Liver (tissue), 9 donors: ENCODE data around the gene ZNF79. TPM values are rescaled to one million over a fixed set of nuclear protein-coding genes. Genes with fewer than 3 reads are reported as not detected.

Experiments used
- DNase-seq: peaks from one replicate; pipeline ENCODE4 v3.0.0-alpha.2; 2017; ENCODE audit warnings: low spot score
- H3K27ac ChIP-seq, 2 donors: one replicate each; pipeline ENCODE4 v1.7.0; 2013; ENCODE audit warnings: inconsistent platforms in 2 of 2, low read length in 2 of 2, control low read depth in 1 of 2, low read depth in 1 of 2, mild to moderate bottlenecking in 1 of 2
- H3K27me3 ChIP-seq, 4 donors: one replicate each; pipeline versions ENCODE4 v1.6.1 to v1.7.0; 2013; ENCODE audit warnings: low read length in 3 of 4, inconsistent platforms in 1 of 4, mild to moderate bottlenecking in 1 of 4, moderate library complexity in 1 of 4; ENCODE audit not compliant: control insufficient read depth in 4 of 4, insufficient read depth in 4 of 4
- H3K36me3 ChIP-seq, 4 donors: one replicate each; pipeline versions ENCODE4 v1.6.1 to v1.7.0; 2013; ENCODE audit warnings: low read length in 3 of 4, mild to moderate bottlenecking in 3 of 4, low read depth in 1 of 4, moderate library complexity in 1 of 4; ENCODE audit not compliant: control insufficient read depth in 4 of 4, insufficient read depth in 3 of 4
- H3K4me1 ChIP-seq, 4 donors: one replicate each; pipeline versions ENCODE4 v1.6.1 to v1.7.0; 2013; ENCODE audit warnings: low read length in 3 of 4, mild to moderate bottlenecking in 3 of 4, moderate library complexity in 1 of 4; ENCODE audit not compliant: control insufficient read depth in 4 of 4, insufficient read depth in 4 of 4
- H3K4me3 ChIP-seq, 3 donors: one replicate each; pipeline versions ENCODE4 v1.6.1 to v1.7.0; 2013; ENCODE audit warnings: low read length in 3 of 3, control low read depth in 1 of 3, low read depth in 1 of 3, mild to moderate bottlenecking in 1 of 3
- H3K9ac ChIP-seq, 2 donors: one replicate each; pipeline ENCODE4 v1.7.0; 2013; ENCODE audit warnings: low read length in 2 of 2, mild to moderate bottlenecking in 2 of 2, moderate library complexity in 2 of 2, control low read depth in 1 of 2, low read depth in 1 of 2
- H3K9me3 ChIP-seq, 4 donors: one replicate each; pipeline versions ENCODE4 v1.6.1 to v1.7.0; 2013; ENCODE audit warnings: low read length in 3 of 4; ENCODE audit not compliant: control insufficient read depth in 4 of 4
- ATF3 ChIP-seq: IDR thresholded peaks from 2 replicates; pipeline ENCODE4 v1.6.1; 2016; ENCODE audit warnings: antibody characterized with exemption
- EGR1 ChIP-seq, 2 donors: IDR thresholded peaks; 2 replicates each; pipeline ENCODE4 v1.6.1; 2016 to 2018; ENCODE audit warnings: antibody characterized with exemption in 2 of 2, low read depth in 2 of 2
- FOXA1 ChIP-seq: IDR thresholded peaks from 2 replicates; pipeline ENCODE4 v1.6.1; 2016; ENCODE audit warnings: antibody characterized with exemption
- FOXA2 ChIP-seq: IDR thresholded peaks from 2 replicates; pipeline ENCODE4 v1.6.1; 2016; ENCODE audit warnings: antibody characterized with exemption
- GABPA ChIP-seq, 2 donors: IDR thresholded peaks in 1 of 2; conservative IDR thresholded peaks in 1 of 2; 2 replicates each; pipeline ENCODE4 v1.6.1; 2016; ENCODE audit warnings: antibody characterized with exemption in 2 of 2, mild to moderate bottlenecking in 1 of 2, moderate library complexity in 1 of 2
- HNF4A ChIP-seq, 2 donors: conservative IDR thresholded peaks; 2 replicates each; pipeline ENCODE4 v1.6.1; 2016; ENCODE audit warnings: antibody characterized with exemption in 2 of 2, mild to moderate bottlenecking in 2 of 2
- HNF4G ChIP-seq: IDR thresholded peaks from 2 replicates; pipeline ENCODE4 v1.6.1; 2016; ENCODE audit warnings: antibody characterized with exemption
- JUND ChIP-seq, 2 donors: IDR thresholded peaks; 2 replicates each; pipeline ENCODE4 v1.6.1; 2016; ENCODE audit warnings: antibody characterized with exemption in 2 of 2
- NR2F2 ChIP-seq: IDR thresholded peaks from 2 replicates; pipeline ENCODE4 v1.6.1; 2016; ENCODE audit warnings: antibody characterized with exemption
- RAD21 ChIP-seq, 2 donors: IDR thresholded peaks; 2 replicates each; pipeline ENCODE4 v1.6.1; 2016; ENCODE audit warnings: antibody characterized with exemption in 2 of 2, mild to moderate bottlenecking in 2 of 2
- REST ChIP-seq: IDR thresholded peaks from 2 replicates; pipeline ENCODE4 v1.6.1; 2016; ENCODE audit warnings: antibody characterized with exemption, mild to moderate bottlenecking
- RXRA ChIP-seq, 2 donors: IDR thresholded peaks; 2 replicates each; pipeline ENCODE4 v1.6.1; 2017 to 2018; ENCODE audit warnings: antibody characterized with exemption in 2 of 2, mild to moderate bottlenecking in 1 of 2
- SP1 ChIP-seq: IDR thresholded peaks from 2 replicates; pipeline ENCODE4 v1.6.1; 2018; ENCODE audit warnings: antibody characterized with exemption, mild to moderate bottlenecking
- TAF1 ChIP-seq: conservative IDR thresholded peaks from 2 replicates; pipeline ENCODE4 v1.6.1; 2016; ENCODE audit warnings: antibody characterized with exemption, mild to moderate bottlenecking
- YY1 ChIP-seq: IDR thresholded peaks from 2 replicates; pipeline ENCODE4 v1.6.1; 2016; ENCODE audit warnings: antibody characterized with exemption, mild to moderate bottlenecking
- WGBS: extraction: QIAGEN DNeasy Blood & Tissue Kit; methylation state at CpG from one replicate; pipeline ENCODE4 v1.1.7; 2013; 5-methylcytosine and 5-hydroxymethylcytosine counted together
- polyA plus RNA-seq, 2 donors: library from polyadenylated mRNA; stranded (reverse) in 1 of 2; unstranded in 1 of 2; fragments of 200-250 nt in 1 of 2; fragments of >200 nt in 1 of 2; fragmentation: Nextera tagmentation in 1 of 2; extraction: Ambion mirVana in 1 of 2; gene quantifications; one replicate each; pipeline versions ENCODE4 v1.2.1 to v1.2.3, GENCODE V29; 2013 to 2015
- total RNA-seq, 2 donors: library from RNA; depleted of rRNA; stranded (reverse); fragments of >200 nt; gene quantifications; one replicate each; pipeline ENCODE4 v1.2.3, GENCODE V29; 2014
- TF ChIP-seq, protein P1 (sequence below): fragments of 150-350 bp; IDR thresholded peaks from 2 replicates; pipeline ENCODE4 v1.5.1; 2017; ENCODE audit warnings: improper control_type of control experiment, low read depth, low read length; ENCODE audit not compliant: missing input control
- TF ChIP-seq, protein P2 (sequence below): IDR thresholded peaks from 2 replicates; pipeline ENCODE4 v1.6.1; 2016; ENCODE audit warnings: antibody characterized with exemption
- TF ChIP-seq, protein P3 (sequence below): IDR thresholded peaks from 2 replicates; pipeline ENCODE4 v1.6.1; 2016; ENCODE audit warnings: antibody characterized with exemption
- donor health status: healthy.
- donor health status: healthy.
- donor health status: healthy.
- donor health status: healthy.
- donor health status: healthy.

Gene ZNF79
- total RNA-seq (1 to 10 TPM; 6.2 to 6.9 TPM), polyA plus RNA-seq (1 to 10 TPM; 2.2 TPM)

DNA sequence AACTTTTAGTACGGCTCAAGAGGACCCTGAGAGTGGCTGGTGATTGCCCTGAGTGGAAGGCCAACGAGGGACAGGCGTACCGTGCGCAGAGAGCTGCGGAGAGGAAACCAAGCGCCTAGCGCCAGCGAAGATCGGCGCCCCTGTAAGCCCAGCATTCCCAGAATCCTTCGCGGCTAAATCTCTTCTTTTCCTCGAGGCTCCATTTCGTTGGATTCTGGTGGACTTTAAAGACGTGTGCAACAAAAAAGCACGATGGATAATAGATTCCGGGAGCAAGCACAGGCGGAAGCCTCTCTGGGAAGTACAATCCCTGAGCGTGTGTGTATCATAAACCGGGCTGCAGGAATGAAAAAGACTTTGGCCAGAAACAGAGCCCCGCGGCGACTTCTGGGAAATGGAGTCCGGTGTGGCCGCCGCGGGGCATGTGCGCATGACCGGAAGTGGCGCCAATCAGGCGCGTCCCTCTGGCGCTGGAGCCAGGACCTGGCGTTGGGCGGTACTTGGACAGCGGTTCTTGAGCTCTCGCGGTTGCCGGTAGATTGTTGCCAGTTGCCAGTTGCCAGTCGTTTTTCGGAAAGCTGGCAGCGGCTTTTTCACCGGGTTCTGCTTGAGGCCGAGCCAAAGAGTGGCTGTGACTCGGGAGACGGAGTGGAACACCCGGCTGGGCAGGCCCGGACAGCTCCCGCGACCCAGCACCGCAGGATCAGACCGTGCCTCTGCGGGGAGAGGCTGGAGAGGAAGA lies at the start of gene ZNF79:
TSS of gene ZNF79 (plus strand) at position 449 of the 742 bp plus-strand sequence. CDS start 406 bp downstream, outside the sequence.
- Histone ChIP-seq H3K9ac (peak within 1 kb of the TSS; percentile 88 to 98), H3K9me3 (no peaks in the 10 kb centered on the region), H3K27me3 (no peaks in the 10 kb centered on the region), H3K4me3 (peak within 1 kb of the TSS; percentile 89 to 95 (median 92)), H3K36me3 (peaks cover 0 to 6% (median 5%) of the 10 kb centered on the region in 4 donors), H3K27ac (peak within 1 kb of the TSS; percentile 74 to 88), H3K4me1 (peaks cover 5 to 42% (median 36%) of the 10 kb centered on the region in 4 donors)
- TF ChIP-seq, protein P1, sequence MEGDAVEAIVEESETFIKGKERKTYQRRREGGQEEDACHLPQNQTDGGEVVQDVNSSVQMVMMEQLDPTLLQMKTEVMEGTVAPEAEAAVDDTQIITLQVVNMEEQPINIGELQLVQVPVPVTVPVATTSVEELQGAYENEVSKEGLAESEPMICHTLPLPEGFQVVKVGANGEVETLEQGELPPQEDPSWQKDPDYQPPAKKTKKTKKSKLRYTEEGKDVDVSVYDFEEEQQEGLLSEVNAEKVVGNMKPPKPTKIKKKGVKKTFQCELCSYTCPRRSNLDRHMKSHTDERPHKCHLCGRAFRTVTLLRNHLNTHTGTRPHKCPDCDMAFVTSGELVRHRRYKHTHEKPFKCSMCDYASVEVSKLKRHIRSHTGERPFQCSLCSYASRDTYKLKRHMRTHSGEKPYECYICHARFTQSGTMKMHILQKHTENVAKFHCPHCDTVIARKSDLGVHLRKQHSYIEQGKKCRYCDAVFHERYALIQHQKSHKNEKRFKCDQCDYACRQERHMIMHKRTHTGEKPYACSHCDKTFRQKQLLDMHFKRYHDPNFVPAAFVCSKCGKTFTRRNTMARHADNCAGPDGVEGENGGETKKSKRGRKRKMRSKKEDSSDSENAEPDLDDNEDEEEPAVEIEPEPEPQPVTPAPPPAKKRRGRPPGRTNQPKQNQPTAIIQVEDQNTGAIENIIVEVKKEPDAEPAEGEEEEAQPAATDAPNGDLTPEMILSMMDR = peak; percentile 17
- TF ChIP-seq NR2F2 (peak; percentile 31), ATF3 (no peak), HNF4G (no peak), HNF4A (conservative IDR thresholded peaks at IDR 0.05) (peak in 1 of 2 donors; percentile 46), SP1 (peak; percentile 50), EGR1 (IDR thresholded peaks at IDR 0.05; ENCODE audit: low read depth in 2 of 2) (no peak), FOXA2 (no peak), GABPA (IDR thresholded peaks at IDR 0.05 in 1 of 2, conservative IDR thresholded peaks at IDR 0.05 in 1 of 2) (peak; percentile 73 to 94), RAD21 (IDR thresholded peaks at IDR 0.05) (peak in 1 of 2 donors; percentile 23), FOXA1 (no peak), REST (peak; percentile 96), RXRA (IDR thresholded peaks at IDR 0.05) (peak in 1 of 2 donors; percentile 44), YY1 (peak; percentile 97), JUND (IDR thresholded peaks at IDR 0.05) (peak in 1 of 2 donors; percentile 14), TAF1 (peak; percentile 80)
- TF ChIP-seq, protein P2, sequence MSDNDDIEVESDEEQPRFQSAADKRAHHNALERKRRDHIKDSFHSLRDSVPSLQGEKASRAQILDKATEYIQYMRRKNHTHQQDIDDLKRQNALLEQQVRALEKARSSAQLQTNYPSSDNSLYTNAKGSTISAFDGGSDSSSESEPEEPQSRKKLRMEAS = peak; percentile 77
- TF ChIP-seq, protein P3, sequence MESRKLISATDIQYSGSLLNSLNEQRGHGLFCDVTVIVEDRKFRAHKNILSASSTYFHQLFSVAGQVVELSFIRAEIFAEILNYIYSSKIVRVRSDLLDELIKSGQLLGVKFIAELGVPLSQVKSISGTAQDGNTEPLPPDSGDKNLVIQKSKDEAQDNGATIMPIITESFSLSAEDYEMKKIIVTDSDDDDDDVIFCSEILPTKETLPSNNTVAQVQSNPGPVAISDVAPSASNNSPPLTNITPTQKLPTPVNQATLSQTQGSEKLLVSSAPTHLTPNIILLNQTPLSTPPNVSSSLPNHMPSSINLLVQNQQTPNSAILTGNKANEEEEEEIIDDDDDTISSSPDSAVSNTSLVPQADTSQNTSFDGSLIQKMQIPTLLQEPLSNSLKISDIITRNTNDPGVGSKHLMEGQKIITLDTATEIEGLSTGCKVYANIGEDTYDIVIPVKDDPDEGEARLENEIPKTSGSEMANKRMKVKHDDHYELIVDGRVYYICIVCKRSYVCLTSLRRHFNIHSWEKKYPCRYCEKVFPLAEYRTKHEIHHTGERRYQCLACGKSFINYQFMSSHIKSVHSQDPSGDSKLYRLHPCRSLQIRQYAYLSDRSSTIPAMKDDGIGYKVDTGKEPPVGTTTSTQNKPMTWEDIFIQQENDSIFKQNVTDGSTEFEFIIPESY = peak; percentile 98
- DNase-seq = peak; percentile 94
- under 1% methylated on average over 54 of the region's 54 CpGs for WGBS
